ENCODE results near the gene EIF5A2.
"Not testable (repeated sequence)": the region's sequence is repeated elsewhere in the genome, so short reads cannot be mapped to it uniquely, and the experiment has no call there.

The EIF5A2 gene

DNA sequence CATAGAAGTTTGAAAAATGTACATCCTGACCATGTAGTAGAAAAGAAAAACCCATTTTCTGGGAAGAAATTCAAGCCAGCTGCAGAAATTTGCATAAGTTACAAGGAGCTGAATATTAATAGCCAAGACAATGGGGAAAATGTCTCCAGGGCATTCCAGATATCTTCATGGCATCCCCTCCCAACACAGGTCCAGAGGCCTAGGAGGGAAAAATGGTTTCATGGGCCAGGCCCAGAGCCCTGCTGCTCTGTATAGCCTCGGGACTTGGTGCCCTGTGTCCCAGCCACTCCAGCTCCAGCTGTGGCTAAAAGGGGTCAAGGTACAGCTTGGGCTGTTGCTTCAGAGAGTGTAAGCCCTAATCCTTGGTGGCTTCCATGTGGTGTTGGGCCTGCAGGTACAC is 11.2 kb downstream of the EIF5A2 start:
- in situ Hi-C loops (cut with MboI; ENCODE audit: low sequenced_read_pairs), result not testable (repeated sequence)

DNA sequence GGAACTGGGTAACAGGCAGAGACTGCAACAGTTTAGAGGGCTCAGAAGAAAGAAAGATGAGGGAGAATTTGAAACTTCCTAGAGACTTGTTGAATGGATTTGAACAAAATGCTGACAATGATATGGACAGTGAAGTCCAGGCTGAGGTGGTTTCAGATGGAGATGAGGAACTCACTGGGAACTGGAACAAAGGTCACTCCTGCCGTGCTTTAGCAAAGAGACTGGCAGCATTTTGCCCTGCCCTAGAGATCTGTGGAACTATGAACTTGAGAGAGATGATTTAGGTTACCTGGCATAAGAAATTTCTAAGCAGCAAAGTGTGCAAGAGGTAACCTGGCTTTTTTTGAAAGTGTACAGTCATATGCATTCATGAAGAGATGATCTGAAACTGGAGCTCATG is 11.7 kb downstream of the EIF5A2 start:
- in situ Hi-C loops (cut with MboI; ENCODE audit: low sequenced_read_pairs), result no loop called here

DNA sequence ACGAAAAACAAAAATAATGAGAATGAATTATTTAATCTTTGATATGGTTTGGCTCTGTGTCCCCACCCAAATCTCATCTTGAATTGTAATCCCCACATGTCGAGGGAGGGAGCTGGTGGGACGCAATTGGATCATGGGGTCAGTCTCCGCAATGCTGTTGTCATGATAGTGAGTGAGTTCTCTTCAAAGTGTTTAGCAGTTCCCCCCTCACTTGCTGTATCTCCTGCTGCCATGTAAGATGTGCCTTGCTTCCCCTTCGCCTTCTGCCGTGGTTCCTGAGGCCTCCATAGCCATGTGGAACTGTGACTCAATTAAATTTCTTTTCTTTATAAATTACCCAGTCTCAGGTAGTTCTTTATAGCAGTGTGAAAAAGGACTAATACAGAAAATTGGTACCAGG is 12.1 kb downstream of the EIF5A2 start:
- in situ Hi-C loops (cut with MboI; ENCODE audit: low sequenced_read_pairs), result not testable (repeated sequence)

DNA sequence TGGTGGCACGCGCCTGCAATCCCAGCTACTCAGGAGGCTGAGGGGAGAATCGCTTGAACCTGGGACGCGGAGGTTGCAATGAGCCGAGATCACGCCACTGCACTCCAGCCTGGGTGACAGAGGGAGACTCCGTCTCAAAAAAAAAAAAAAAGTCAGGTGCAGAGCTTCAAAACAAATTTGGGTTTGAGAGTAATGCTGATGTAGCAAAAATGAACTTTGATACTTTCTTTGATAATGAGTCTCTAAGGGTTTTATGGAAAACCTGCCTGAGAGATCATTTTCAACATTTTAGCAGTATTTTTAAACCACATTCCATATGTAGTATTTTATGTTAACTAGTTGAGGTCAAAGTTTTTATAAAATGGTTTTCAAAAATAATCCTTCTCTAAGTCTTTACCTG is 14.5 kb downstream of the EIF5A2 start:
- in situ Hi-C loops (cut with MboI; ENCODE audit: low sequenced_read_pairs), result no loop called here

DNA sequence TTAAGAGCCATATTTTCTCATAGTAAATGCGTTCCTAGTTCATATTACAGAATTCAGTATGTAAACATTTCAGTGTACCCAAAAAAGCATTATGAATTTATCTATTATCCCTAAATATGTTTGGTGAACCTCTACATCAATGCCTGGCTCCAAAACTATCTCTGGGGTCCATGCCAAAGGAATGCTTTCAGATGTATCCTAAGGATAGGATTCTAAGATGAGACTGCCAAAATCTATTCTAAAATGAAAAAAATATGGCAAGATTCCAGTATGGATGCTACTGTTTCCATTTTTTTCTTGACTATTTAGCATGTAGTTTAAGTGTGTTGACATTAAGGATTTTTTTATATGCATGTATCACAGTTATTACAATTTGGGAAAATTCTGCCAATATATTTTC is 18.8 kb downstream of the EIF5A2 start:
- in situ Hi-C loops (cut with MboI; ENCODE audit: low sequenced_read_pairs), result no loop called here

DNA sequence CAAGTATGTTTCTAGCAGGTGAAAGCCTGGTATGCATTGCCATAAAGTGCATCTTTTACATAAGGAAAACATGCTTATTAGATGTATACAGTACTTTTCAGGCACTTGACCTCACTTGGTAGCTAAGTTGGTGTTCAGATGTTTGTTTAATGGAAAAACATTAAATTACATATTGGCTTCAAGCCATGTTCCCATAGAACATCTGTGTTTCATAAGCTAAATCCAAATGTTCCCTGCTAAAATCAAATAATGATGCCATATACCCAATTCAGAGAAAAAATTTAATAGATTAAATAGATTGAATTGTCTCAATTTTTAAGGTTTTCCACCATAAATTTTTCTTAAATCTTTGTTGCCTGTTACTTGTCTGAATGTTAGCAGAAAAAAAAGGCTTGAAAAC is 19.3 kb downstream of the EIF5A2 start:
- in situ Hi-C loops (cut with MboI; ENCODE audit: low sequenced_read_pairs), result no loop called here

DNA sequence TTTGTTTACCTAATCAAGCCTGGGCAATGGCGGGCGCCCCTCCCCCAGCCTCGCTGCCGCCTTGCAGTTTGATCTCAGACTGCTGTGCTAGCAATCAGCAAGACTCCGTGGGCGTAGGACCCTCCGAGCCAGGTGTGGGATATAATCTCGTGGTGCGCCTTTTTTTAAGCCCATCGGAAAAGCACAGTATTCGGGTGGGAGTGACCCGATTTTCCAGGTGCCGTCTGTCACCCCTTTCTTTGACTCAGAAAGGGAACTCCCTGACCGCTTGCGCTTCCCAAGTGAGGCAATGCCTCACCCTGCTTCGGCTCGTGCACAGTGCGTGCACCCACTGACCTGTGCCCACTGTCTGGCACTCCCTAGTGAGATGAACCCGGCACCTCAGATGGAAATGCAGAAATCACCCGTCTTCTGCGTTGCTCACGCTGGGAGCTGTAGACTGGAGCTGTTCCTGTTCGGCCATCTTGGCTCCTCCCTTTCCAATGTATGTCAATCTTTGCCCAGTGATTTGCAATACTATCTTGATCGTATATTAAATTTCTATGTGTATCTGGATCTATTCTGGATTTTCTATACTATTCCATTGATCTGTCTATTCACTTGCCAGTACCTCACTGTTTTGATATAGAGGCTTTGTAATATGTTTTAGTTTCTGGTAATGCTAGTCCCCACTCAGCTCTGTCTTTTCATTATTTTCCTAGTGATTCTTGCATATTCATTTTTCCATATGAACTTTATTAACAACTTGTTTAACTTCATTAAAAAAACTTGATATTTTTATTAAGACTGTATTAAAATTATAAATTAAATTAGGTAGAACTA is 24.1 kb downstream of the EIF5A2 start:
- in situ Hi-C loops (cut with MboI; ENCODE audit: low sequenced_read_pairs), result not testable (repeated sequence)

DNA sequence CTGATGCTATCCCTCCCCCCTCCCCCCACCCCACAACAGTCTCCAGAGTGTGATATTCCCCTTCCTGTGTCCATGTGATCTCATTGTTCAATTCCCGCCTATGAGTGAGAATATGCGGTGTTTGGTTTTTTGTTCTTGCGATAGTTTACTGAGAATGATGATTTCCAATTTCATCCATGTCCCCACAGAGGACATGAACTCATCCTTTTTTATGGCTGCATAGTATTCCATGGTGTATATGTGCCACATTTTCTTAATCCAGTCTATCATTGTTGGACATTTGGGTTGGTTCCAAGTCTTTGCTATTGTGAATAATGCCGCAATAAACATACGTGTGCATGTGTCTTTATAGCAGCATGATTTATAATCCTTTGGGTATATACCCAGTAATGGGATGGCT is 29.7 kb downstream of the EIF5A2 start:
- in situ Hi-C loops (cut with MboI; ENCODE audit: low sequenced_read_pairs), result not testable (repeated sequence)

DNA sequence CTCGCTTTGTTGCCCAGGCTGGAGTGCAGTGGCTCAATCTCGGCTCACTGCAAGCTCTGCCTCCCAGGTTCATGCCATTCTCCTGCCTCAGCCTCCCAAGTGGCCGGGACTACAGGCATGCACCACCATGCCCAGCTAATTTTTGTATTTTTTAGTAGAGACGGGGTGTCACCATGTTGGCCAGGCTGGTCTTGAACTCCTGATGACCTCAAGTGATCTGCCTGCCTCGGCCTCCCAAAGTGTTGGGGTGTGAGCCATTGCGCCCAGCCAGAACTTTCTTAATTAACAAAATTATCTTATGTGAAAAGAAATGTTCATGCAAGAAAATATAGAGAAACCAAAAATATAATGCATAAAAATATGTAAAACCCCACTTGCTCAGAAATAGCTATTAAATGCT is 31.1 kb downstream of the EIF5A2 start:
- in situ Hi-C loops (cut with MboI; ENCODE audit: low sequenced_read_pairs), result not testable (repeated sequence)

DNA sequence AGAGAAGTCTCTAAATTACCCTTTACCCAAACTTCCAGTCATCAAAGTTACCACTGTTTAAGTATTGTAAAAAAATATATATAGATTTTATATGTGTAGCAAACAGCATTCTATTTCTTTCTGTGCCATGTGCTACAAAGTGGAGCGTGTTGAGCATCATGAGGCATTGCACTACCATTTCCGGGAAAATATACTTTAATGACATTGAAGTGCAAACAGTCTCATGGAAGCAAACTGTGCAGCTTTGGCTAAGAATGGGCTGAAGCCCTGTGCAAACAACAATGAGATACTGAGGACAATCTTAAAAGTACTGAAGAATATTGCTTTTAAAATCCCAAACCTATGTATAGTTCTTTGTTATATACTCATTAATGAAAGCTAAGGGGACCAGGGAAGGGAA is 31.9 kb downstream of the EIF5A2 start:
- in situ Hi-C loops (cut with MboI; ENCODE audit: low sequenced_read_pairs), result no loop called here

DNA sequence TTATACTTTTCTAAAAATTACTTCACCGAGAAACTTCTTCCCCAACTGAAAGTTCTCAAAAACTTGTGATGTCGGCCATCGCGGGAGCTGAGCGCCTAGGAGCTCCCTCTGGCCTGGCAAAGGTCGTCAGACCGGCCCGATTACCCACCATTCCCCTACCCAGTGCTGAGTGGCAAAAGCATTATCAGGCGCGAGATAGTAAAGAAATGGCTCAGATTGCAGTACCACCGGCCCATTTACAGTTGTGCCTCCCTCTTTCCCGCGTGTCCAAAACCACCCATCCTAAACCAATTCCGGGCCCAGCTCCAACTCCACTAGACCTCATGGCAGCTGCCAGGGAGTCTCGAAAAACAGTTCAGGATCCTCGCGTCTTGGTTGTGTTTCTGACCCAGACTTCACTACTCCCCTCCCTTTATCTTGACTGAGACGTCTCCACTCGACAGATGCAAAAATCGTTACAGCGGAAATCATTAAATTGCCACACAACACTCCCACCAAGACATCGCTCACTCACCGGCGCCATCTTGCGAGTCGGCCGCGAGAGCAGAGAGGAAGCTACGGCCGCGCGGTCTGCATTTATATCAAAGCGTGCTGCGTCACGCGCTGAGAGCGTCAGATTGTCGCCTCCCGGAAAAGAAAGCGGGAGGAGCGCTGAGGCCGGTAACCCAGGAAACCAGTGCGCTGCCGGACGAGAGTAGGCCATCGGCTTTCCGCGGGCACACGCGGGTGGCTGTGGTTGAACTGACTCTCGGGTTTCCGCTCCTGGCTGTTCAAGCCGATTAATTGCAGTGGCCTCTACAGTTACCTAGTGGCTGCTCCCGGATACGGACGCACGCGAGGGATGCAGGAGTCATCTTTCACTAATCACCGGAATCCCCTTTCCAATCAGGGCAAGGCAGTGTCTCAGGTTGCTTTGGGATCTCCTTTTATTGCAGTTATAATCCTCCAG is 38.5 kb downstream of the EIF5A2 start, which contains the start of gene RPL22L1:
RPL22L1 (minus strand) TSS at position 551 of the 949 bp plus-strand sequence; CDS start at position 523, 28 bp downstream.
- in situ Hi-C loops (cut with MboI; ENCODE audit: low sequenced_read_pairs), result no loop called here

DNA sequence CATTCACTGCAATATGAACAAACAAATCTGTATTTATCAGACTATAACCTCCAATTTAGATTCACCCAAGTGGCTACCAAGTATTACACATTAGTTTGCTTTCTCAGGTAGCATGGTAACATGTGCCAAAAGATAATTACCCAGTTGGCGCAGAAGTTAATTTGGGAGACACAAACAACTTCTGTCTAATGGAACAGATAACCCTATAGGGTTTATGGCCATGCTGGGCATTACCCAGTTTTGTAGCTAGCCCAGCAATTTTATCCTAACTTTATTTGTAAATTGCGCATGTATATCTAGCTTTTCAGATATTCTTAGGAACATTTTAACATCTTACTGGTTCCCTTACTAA is 39.2 kb downstream of the EIF5A2 start:
- in situ Hi-C loops (cut with MboI; ENCODE audit: low sequenced_read_pairs), result no loop called here

DNA sequence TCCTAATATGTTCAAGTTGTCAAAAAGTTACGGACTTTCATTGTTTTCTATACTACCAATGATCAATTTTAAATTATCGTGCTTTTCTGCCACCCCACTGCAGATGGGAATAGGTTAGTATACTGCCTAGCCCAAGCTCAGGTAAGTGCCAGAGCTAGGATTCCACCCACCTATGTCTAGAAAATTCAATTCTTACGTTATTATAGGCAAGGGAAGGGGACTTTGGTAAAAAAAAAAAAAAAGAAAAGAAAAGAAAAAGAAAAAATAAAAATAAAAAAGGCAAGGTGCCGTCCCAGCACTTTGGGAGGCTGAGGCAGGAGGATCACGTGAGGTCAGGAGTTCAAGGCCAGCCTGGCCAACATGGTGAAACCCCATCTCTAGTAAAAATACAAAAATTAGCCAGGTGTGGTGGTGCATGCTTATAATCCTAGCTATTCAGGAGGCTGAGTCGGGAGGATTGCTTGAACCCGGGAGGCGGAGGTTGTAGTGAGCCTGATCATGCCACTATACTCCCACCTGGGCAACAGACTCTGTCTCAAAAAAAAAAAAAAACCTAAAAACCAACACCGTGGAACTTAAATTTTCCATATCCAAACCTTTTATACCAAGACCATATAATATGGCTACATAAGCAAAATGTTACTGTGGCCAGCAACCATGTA is 39.7 kb downstream of the EIF5A2 start:
- in situ Hi-C loops (cut with MboI; ENCODE audit: low sequenced_read_pairs), result no loop called here

DNA sequence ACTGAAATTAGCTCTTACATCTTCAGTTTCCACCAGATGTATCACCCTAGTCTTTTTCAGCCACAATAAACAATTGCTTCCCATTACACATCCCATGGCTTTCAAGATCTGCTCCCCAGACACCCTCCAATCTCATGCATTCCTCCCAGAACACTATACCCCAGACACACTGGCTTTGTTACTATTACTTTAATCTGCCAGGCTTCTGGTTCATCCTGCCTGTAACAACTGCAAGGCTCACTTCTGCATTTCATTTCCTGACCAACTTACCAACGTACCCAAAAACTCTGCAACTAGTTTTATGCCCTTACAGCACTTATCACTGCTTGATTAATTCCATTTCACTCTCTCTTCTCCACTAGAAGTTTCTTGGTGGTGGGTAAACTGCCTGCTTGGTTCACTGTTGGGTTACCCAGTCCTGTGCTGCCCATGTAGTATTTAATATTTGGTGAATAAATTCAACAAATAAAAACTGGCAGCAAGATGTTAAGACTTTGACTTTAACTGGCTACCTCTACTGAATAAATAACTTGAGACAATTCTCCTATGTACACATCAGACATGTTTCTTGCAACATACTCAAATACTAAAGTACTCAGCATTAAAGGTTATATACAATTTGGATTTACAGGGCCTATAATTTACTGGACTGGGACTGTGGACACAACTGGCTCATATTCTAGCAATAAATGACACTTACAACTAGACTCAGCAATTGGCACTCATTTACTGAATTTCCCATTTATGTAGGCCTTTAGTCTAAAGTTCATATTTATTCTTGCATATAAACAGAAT is 41.1 kb downstream of the EIF5A2 start:
- in situ Hi-C loops (cut with MboI; ENCODE audit: low sequenced_read_pairs), result no loop called here

DNA sequence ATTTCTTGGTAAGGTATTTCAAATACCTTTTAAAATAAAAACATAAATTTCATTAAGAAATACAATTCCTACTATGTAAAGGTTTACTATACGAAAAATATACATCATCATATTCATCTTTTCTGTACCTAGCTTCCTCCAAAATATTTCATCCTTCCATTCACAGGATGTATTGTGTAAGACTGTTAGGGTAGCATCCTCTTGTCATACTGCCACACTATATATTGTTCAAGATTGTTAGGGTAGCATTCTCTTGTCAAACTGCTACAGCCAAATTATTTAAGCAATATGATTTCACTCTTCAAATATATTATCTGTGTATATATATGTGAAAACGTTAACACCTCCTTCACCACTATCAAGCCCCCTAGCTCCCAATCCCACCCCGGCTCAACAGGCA is 41.9 kb downstream of the EIF5A2 start:
- in situ Hi-C loops (cut with MboI; ENCODE audit: low sequenced_read_pairs), result no loop called here

DNA sequence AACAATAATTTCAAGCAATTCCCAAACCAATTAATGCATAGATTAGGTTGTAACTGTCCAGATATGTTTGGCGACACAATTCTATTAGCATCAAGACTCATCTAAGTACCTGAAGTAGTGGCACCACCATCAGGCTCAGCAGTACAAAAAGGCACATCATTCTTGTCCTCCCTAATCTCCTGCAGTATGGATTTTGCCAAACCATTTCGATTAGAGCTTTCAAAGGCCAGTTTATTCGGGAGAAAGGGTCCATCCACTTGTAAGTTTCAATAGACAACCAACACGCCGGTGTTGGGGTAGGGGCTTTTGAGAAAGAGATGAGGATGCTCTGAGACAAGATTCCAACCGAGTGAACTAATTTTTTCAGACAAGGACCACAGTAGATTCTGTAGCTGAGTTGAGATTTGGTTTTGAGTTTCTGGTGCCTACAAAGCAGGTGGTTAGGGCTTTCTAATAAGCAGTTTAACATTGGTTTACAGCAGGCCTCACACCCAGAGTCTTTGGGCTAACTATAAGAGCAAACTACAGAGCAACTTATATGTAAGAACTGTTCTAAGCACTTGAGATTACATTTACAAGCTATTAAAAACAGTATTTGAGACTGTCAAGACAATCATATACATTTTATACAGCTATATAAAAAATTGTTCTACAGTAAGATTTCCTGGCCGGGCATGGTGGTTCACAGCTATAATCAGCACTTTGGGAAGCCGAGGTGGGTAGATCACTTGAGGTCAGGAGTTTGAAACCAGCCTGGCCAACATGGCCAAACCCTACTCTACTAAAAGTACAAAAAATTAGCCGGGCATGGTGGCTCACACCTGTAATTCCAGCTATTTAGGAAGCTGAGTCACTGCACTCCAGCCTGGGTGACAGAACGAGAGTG is 43.0 kb downstream of the EIF5A2 start:
- in situ Hi-C loops (cut with MboI; ENCODE audit: low sequenced_read_pairs), result no loop called here

DNA sequence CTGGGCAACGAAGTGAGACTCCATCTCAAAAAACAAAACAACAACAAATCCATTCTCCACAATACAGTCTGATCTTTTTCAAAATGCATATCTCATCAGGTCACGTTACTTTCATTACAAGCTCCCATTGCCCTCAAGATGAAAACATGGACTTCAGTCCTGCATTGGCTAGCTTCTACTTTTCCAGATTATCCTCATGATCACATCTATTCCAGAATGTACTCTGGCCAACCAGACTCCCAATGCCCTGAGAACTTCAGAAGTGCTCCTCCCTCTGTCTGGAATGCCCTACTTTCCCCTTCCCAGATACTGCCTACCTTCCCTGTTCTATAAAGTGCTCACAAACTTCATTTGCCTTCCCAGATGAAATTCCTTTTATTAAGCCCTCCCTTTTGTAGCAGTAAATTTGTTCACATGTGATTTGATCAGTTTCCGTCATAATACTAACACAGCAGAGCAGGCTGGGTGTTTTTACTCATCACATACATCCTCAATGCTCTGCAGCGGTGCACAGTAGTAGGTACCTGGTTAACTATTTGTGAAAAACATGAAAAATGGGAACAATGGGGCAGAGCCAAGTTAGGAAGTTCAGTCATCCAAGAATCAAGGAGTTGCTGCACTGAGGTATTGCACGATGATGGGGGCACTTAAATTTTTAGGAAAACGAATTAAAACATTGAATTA is 43.8 kb downstream of the EIF5A2 start:
- in situ Hi-C loops (cut with MboI; ENCODE audit: low sequenced_read_pairs), result no loop called here

DNA sequence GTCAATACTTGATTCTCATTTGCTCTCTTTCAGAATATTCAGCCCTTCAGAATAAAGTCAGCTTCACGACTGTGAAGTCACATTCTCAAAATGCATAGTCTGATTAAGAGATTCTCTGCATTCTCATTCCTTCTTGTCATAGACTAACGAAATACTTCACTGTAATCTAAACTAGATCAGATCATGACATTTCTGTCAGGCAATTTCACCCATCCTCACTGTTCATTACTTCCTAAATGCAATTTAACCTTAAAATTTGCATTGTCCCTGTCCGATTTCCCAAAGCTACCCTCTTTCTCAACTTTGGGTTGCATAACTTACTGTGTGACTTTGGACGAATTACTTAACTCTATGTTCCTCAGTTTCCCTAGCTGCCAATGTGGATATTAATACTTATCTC is 44.6 kb downstream of the EIF5A2 start:
- in situ Hi-C loops (cut with MboI; ENCODE audit: low sequenced_read_pairs), result no loop called here

Data from HL-60/S4 treated with phorbol 12-myristate 13-acetate at 8.2 ng/mL for 4 days and 3 days (cell line).